Stimulated activated CD8-positive, alpha-beta memory T cell treated with anti-CD3 and anti-CD28 coated beads, Interleukin-12 subunit alpha, Interleukin-12 subunit beta, amount 100 ng/mL, for 24 hours (primary cell): ENCODE data around the gene HERC2.
"Not testable (repeated sequence)": the region's sequence is repeated elsewhere in the genome, so short reads cannot be mapped to it uniquely, and the experiment has no call there.

Source experiments
- DNase-seq: peaks from one replicate; pipeline ENCODE4 v3.0.0-alpha.2; 2020; ENCODE audit errors: extremely low read depth

Gene HERC2

GRCh38 chr15:28181366-28181765 is 140.6 kb downstream of the HERC2 start:
- DNase-seq: no peak

DNA sequence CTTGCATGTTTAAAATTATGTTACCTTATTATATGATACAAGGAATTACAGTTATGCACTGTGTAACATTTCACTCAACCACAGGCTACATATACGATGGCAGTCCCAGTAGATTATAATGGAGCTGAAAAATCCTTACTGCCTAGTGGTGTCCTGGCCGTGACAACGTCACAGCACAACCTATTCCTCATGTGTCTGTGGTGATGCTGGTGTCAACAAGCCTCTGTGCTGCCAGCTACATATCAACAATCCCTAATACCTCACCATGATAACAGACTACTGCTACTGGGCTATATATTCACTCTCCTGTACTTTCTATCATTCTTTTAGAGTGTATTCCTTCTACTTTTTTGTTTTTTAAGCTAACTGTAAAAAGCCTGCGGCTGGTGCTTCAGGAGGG is 142.7 kb downstream of the HERC2 start:
- DNase-seq: no peak

DNA sequence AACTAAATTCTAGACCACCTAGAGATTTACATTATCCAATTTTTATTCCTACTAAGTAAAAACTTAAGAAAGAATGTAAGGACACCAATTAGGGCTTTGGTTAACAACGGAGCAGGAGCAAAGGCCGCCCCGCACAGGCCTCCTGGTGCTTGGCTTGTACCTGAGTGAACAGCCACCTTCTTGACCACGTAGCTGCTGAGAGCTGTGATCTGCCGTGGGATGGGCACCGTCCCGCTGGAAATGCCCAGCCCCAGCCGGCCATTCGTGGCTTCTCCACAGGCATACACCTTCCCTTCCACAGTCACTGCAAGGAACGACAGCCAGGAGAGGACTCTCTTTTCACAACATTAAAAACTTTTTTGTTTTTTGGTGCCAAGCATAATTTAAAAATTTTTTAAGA is 143.3 kb downstream of the HERC2 start:
- DNase-seq: no peak

GRCh38 chr15:28178290-28178689 is 143.7 kb downstream of the HERC2 start:
- no peak for DNase-seq

DNA sequence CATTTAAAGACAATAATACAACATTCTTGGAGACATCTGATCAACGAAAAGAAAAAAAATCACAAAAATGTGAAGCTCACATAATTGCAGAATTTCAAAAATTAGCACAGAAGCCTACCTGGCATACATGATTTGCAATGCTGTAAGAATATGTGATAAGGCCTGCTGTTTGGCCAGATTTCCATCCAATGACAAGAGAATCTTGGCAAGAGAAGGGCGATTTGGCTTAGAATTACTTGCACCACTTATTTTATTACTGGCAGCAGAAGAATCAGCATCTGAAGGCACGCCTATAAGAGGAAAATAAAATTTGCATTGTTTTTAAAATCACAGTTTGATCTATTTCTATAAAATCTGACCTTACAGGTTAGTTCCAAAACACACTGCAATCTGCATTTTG is 152.6 kb downstream of the HERC2 start:
- no peak for DNase-seq

DNA sequence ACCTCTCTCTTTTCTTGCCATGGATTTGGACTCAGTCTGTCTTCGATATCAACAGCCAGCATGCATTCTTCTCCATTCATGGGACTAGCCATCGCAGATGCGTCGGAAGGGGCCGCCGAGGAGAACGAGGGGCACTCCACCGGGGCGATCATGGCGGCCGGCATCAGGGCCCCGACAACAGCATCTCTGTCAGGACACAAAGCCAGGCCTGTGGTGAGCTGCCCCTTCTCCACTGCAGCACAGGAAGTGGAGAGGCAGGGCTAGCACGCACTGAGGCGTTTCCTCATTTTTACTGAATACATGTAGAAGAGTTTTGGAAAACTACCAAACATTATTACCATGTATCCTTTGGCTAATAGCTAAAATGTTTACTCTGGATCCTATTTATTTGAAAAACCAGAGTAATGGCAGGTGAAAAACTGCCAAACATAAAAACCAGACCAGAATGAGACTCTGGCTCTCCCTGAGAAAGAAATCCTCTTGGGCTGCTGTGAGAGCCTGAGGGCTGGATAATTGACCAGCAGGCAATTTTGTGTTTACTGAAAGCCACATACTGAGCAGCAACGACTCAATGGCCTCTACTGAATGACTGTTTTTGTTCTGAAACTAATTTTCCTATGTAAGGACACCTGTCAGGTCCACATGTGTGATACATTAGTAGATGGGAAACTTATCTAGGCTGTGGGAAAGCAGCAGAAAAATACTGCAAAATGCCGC is 153.4 kb downstream of the HERC2 start:
- not testable (repeated sequence) for DNase-seq

GRCh38 chr15:28167042-28167441 is 154.9 kb downstream of the HERC2 start:
- DNase-seq: no peak

- no peak for DNase-seq
These were observed 156.2 kb downstream of the HERC2 start for GRCh38 chr15:28165791-28166190.

DNA sequence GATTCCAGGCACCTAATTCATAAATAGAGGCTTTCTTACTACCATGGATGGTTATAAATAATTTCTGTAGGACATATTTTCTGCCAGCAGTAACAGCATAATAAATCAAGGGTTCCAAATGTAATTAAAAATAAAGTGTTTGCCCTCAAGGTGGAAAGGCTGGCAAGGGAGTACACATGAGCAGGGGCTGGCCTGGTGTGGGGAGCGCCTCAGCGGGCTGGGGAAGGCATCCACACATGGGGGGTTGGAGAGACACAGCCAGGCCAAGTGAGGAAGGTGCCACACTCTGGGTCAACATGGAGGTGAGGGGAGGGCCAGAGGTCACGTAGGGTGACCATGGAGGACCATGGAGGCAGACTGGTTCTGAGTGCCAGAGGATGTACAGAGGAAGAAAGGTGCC is 157.1 kb downstream of the HERC2 start:
- no peak for DNase-seq

DNA sequence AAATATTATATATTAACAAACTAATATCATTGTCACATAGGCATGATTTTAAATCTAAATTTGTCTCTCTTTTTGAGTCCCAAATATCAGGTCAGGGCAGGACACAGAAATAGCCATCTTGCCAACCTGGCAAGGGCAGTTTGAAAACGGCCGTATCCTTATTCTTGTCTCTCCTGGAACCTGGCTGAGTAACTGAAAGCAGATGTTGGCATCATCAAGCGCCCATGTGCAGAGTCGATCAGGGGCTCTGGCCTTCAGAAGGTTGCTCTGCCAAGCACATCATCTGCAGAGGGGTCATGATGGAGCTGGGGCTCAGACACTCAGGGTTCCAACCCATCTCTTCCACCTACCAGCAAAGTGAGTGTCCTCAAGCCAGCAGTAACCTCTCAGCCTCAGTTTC is 167.7 kb downstream of the HERC2 start:
- DNase-seq: no peak

- no peak for DNase-seq
These were observed 168.4 kb downstream of the HERC2 start for GRCh38 chr15:28153492-28154119.

GRCh38 chr15:28152538-28152923 is 169.4 kb downstream of the HERC2 start:
- not testable (repeated sequence) for DNase-seq

DNA sequence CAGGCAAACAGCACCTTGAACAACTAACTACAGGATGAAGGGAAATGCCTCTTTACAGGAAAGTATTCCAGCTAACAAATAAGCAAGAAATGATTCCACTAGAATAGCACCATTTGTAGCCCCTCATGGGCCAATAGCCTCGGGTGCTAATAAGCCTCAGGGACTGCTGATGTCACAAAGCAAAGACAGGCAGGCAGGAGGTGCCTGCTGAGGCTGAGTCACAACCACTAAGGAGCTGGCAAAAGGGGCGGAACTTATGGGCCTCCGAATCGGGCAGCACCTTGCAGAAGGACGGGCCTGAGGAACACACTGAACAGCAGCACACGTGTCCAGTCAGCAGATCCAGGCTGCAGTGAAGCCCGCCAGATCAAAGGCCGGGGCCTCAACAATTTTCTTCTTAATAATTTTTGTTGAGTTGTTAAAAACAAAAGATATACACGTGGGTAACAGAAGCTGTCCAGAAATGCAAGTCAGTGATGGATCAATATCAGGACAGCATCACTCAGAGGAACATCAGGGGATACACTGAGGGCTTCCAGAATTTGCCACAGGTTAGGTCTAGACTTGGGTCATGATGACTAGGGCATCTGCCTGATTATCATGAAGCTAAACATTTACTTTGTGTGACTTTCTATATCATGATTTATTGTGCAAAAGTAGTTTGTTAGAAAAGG is 170.0 kb downstream of the HERC2 start:
- DNase-seq: not testable (repeated sequence)

DNA sequence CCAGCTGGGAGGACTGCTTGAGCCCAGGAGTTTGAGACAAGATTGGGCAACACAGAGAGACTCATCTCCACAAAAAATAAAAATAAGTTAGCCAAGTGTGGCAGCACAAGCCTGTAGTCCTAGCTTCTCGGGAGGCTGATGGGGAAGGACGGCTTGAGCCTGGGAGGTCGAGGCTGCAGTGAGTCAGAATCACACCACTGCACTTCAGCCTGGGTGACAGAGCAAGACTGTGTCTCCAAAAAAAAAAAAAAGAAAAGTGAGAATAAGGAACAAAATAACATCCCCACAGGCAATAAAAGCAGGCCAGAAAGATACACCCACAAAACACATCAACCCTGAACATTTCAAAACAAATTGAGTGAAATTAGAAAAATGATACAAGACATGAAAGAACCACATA is 174.2 kb downstream of the HERC2 start:
- no peak for DNase-seq

DNA sequence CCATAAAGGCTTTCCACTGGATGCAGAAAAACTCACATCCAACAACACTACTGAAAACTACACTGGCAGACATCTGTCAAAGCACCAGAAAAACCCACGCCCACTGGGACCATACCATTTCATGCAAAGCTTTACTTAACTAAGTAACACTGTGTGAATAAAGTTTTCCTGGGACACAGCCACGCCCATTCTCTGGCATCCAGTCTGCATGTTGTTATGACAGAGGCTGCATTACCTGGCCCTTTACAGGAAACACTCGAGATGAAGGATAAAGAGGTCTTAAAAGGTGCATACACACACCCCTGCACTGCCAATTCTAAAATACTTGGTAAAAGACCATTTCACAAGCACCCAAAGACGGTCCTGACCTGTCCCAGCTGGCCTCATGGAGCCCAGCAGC is 176.6 kb downstream of the HERC2 start:
- not testable (repeated sequence) for DNase-seq

DNA sequence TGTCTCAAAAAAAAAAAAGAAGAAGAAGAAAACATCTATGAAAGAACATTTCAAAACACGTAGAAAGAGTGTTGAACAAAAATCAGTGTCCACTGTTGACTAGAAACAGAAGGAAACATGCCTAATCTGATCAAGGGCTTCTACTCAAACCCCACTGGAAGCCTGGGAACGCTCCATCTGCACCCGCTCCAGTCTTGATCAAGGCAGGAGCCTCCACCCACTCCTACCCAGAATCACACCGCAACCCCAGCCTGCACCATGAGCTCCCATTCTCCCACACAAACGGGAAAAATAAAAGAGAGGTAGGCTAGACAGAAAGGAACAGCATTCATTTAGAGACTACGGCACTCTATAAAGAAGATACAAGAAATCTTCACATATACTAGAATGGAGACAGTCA is 181.9 kb downstream of the HERC2 start:
- DNase-seq: no peak

GRCh38 chr15:28137408-28138039 is 184.5 kb downstream of the HERC2 start:
- DNase-seq: not testable (repeated sequence)

- DNase-seq: not testable (repeated sequence)
These were observed 185.6 kb downstream of the HERC2 start for GRCh38 chr15:28136236-28136904.

DNA sequence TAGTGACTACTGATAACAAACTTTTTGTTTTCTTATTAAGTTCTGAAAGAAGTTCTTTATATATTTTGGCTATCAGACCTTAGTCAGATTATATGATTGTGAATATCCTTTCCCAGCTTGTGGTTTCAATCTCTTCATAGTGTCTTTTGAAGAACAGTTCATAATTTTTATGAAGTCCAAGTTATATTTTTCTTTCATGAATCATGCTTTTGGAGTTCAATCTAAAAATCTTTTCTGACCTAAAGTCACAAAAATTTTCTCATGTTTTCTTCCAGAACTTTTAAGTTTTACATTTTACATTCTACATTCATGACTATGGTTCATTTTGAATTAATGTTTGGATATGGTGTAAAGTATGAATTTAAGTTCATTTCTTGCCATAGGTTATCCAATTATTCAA is 188.7 kb downstream of the HERC2 start:
- no peak for DNase-seq

DNA sequence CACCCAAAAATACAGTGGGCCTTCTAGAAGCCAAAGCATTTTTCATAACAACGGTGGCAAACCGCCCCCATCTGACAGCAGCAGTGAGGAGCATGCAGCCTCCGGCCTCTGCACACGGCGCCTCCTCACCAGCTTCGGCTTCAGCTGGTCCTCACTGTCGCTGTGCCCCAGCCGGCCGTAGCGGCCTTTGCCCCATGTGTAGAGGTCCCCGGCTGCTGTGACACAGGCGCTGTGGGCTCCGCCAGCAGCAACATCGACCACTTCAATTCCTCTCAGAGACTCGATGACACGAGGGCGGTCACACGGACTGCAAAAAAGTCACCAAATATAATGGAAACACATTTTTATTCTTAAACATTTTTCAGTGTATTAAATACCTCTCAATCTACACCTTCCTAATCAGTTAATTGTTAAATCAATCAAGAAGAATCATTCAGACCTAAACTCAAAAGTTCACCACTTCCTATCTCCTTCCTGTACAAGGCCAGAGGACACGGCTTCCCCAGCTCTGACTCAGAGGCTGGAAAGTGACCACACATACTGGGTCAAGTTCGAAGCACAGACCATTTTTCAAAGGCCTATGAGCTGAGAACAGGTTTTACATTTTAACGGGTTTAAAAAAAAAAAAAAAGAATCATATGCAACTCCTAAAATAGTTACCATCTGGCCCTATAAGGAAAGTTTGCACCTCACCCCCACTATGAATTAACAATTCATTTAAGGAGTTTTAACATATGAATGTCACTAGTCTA is 189.3 kb downstream of the HERC2 start:
- no peak for DNase-seq

GRCh38 chr15:28131946-28132345 is 190.0 kb downstream of the HERC2 start:
- no peak for DNase-seq
